SU-DHL-6 (cell line): ENCODE measurements around the gene NFYA.

ENCODE experiments used
- H2AFZ ChIP-seq: fragments of 200-600 bp; sonication (generic); 2 replicates; pipeline ENCODE4 v1.6.1; 2014; ENCODE audit warnings: low read depth, mild to moderate bottlenecking, moderate library complexity, mixed read lengths, antibody characterized with exemption, low read length; ENCODE audit not compliant: severe bottlenecking
- H3F3A ChIP-seq: fragments of 200-600 bp; shearing (Covaris generic); 2 replicates; pipeline ENCODE4 v1.6.0; 2016; ENCODE audit warnings: antibody characterized with exemption, mild to moderate bottlenecking; ENCODE audit not compliant: insufficient read depth
- H3K27ac ChIP-seq: fragments of 200-600 bp; sonication (generic); 2 replicates; pipeline ENCODE4 v1.5.1; 2016; ENCODE audit warnings: low read depth, mild to moderate bottlenecking, low read length, moderate library complexity, mixed read lengths
- H3K27me3 ChIP-seq: fragments of 200-600 bp; sonication (generic), shearing (Covaris generic); 2 replicates; pipeline ENCODE4 v1.6.0; 2014; ENCODE audit warnings: mild to moderate bottlenecking, low read length
- H3K36me3 ChIP-seq: fragments of 200-600 bp; sonication (generic); 2 replicates; pipeline ENCODE4 v1.6.1; 2014; ENCODE audit warnings: mild to moderate bottlenecking, low read length, mixed read lengths
- H3K4me2 ChIP-seq: fragments of 300-600, 200-600 bp; shearing (Covaris generic), sonication (generic); 2 replicates; pipeline ENCODE4 v1.6.0; 2014; ENCODE audit warnings: low read length, low read depth, mild to moderate bottlenecking; ENCODE audit not compliant: poor library complexity, severe bottlenecking
- H3K4me3 ChIP-seq: fragments of 200-600 bp; sonication (generic); 2 replicates; pipeline ENCODE4 v1.5.1; 2014; ENCODE audit warnings: antibody characterized with exemption, low read length, mild to moderate bottlenecking, mixed read lengths; ENCODE audit not compliant: insufficient read depth, poor library complexity, severe bottlenecking
- H3K79me2 ChIP-seq: fragments of 200-600 bp; sonication (generic); 2 replicates; pipeline ENCODE4 v1.6.1; 2014; ENCODE audit warnings: mild to moderate bottlenecking, low read length, moderate library complexity; ENCODE audit not compliant: insufficient read depth
- H3K9ac ChIP-seq: fragments of 200-600 bp; sonication (generic); 2 replicates; pipeline ENCODE4 v1.7.0; 2014; ENCODE audit warnings: mild to moderate bottlenecking, low read length
- H3K9me2 ChIP-seq: fragments of 200-600 bp; sonication (generic); replicated peaks from 2 replicates; pipeline ENCODE4 v1.6.1; 2014; ENCODE audit warnings: low read length; ENCODE audit not compliant: insufficient read depth
- H3K9me3 ChIP-seq: fragments of 200-600 bp; sonication (generic); 2 replicates; pipeline ENCODE4 v1.6.1; 2014; ENCODE audit warnings: low read length, mixed read lengths; ENCODE audit not compliant: insufficient read depth
- H4K20me1 ChIP-seq: fragments of 200-600 bp; sonication (generic); 2 replicates; pipeline ENCODE4 v1.6.1; 2014; ENCODE audit warnings: low read depth, mild to moderate bottlenecking, antibody characterized with exemption, low read length, moderate library complexity, mixed read lengths
- EZH2phosphoT487 ChIP-seq: fragments of 200-600 bp; sonication (generic), shearing (Covaris generic); conservative IDR thresholded peaks from 2 replicates; pipeline ENCODE4 v1.6.1; 2018; ENCODE audit warnings: mild to moderate bottlenecking, antibody characterized with exemption, low read length, moderate library complexity, mixed read lengths
- TF ChIP-seq, protein P1 (sequence below): fragments of 200-600 bp; sonication (generic); IDR thresholded peaks from one replicate; pipeline ENCODE4 v1.5.1; 2017; ENCODE audit warnings: antibody characterized with exemption, mild to moderate bottlenecking, low read length, moderate library complexity; ENCODE audit not compliant: insufficient read depth, poor library complexity, severe bottlenecking

NFYA gene

DNA sequence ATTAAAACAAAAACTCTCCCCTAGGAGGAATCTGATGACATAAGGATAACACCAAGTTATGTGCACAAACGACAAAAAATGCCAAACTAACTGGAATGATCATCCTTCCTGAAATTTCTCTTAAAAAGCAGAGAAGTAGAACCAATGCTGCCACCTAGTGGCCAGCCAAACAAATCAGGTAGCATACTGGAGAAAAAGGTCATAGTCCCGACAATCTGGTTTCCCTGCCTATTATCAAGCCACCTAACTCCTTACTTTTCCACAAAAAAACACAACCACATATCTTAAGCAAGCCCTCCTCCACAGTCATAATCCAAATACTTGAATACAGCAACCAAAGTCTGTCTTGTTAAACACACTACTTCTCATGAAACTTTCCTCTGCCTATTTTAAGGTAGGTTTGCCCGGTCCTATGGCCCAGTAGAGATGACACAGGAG, 5.9 kb upstream of the NFYA start:
- Histone ChIP-seq H3K27ac (no peak overlapping the region), H3F3A (peaks cover 40% of the 10 kb centered on the region), H3K27me3 (no peaks in the 10 kb centered on the region), H3K4me2 (no peak overlapping the region), H3K9me2 (no peaks in the 10 kb centered on the region), H4K20me1 (no peaks in the 10 kb centered on the region), H3K9me3 (no peaks in the 10 kb centered on the region), H3K4me3 (no peak overlapping the region), H3K9ac (no peak overlapping the region), H3K79me2 (0 out of 2 replicates have a peak, but pooled peaks cover 4% of the 10 kb centered on the region), H3K36me3 (peaks cover 51% of the 10 kb centered on the region), H2AFZ (no peak overlapping the region)
- TF ChIP-seq, protein P1, sequence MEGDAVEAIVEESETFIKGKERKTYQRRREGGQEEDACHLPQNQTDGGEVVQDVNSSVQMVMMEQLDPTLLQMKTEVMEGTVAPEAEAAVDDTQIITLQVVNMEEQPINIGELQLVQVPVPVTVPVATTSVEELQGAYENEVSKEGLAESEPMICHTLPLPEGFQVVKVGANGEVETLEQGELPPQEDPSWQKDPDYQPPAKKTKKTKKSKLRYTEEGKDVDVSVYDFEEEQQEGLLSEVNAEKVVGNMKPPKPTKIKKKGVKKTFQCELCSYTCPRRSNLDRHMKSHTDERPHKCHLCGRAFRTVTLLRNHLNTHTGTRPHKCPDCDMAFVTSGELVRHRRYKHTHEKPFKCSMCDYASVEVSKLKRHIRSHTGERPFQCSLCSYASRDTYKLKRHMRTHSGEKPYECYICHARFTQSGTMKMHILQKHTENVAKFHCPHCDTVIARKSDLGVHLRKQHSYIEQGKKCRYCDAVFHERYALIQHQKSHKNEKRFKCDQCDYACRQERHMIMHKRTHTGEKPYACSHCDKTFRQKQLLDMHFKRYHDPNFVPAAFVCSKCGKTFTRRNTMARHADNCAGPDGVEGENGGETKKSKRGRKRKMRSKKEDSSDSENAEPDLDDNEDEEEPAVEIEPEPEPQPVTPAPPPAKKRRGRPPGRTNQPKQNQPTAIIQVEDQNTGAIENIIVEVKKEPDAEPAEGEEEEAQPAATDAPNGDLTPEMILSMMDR: peak; percentile 99
- TF ChIP-seq EZH2phosphoT487: no peak

DNA sequence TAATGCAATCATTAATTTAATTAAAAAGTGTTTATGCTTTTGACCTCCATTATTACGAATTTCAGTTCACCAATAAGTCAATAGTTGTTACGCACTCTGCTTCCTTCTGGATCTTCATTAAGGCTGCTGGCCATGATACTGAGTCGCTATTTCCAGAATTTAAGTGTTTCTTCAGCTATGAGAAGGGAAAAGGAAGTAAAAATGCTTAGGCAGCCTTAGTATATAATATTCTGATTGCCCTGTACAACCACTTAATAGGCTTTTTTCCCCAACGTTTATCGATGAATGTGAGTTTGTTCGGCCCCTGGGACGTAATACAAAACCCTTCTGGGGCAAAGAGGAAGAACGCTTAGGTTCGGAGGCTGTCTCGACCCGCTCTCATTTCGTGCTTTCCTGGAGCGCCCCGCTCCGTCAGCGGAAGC, 1.3 kb upstream of the NFYA start:
- Histone ChIP-seq H3F3A (peaks cover 69% of the 10 kb centered on the region), H3K36me3 (peaks cover 21% of the 10 kb centered on the region), H3K79me2 (peaks cover 34% of the 10 kb centered on the region), H3K4me3 (peak overlapping the region; percentile 76), H3K27ac (peak overlapping the region; percentile 90), H4K20me1 (no peaks in the 10 kb centered on the region), H2AFZ (peak overlapping the region; percentile 61), H3K9me2 (no peaks in the 10 kb centered on the region), H3K4me2 (peak overlapping the region; percentile 75), H3K9me3 (no peaks in the 10 kb centered on the region), H3K27me3 (no peaks in the 10 kb centered on the region), H3K9ac (peak overlapping the region; percentile 98)
- no peak for TF ChIP-seq EZH2phosphoT487
- TF ChIP-seq, protein P1: no peak

DNA sequence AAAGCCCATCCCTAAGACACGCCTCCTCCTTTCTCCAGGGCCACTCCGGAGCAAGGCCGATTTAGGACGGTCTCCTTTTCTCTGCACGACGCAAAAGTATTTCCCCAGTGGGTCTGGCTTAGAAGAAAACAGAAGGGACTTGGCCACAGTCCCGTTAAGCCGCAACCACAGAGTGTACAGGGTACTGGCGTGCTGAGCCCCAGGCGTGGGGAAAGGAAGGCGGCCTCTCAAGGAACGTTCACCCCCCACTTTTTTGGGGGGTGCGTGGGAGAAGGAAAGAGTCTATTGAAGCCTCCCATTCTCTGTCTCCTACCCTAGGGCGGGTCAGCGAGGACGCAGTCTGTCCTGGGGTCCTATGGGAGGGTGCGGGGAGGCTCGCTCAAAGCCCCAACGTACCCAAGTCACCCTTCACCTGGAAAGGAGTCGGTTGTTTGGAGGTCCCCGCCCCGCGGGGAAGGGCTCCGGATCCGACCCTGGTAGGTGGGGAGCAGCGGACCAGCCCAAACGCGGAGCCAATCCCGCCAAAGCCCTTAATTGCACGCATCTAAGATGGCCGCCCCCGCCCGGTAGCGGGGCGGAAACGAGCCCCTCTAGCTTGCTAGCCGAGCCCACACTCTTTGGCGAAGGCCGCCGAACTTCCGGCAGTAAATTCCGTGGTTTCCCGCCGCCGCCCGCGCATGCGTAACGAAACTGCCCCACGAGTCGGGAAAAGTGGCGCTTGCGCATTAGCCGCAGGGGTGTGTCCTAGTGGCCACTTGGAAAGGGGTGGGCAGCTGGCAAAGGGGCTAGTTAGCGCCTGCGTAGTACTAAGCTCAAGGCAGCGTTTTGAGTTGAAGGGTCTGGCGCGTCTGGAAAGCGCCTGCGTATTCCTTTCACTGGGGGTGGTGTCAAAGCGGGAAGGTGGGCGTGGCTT, 595 bp upstream of the NFYA start, which contains the start of gene OARD1:
TSS of gene OARD1 (minus strand) at position 434 of the 913 bp plus-strand sequence. CDS start 722 bp downstream, outside the sequence.
- Histone ChIP-seq H3K79me2 (peaks cover 41% of the 10 kb centered on the region), H2AFZ (peak within 1 kb of the TSS; percentile 61), H4K20me1 (no peaks in the 10 kb centered on the region), H3K4me3 (peak within 1 kb of the TSS; percentile 92), H3F3A (peaks cover 71% of the 10 kb centered on the region), H3K9me2 (no peaks in the 10 kb centered on the region), H3K9ac (peak within 1 kb of the TSS; percentile 98), H3K27ac (peak within 1 kb of the TSS; percentile 90), H3K27me3 (no peaks in the 10 kb centered on the region), H3K36me3 (peaks cover 19% of the 10 kb centered on the region), H3K4me2 (peak within 1 kb of the TSS; percentile 85), H3K9me3 (no peaks in the 10 kb centered on the region)
- TF ChIP-seq EZH2phosphoT487: no peak
- TF ChIP-seq, protein P1: no peak
